Measurements from ENCODE around the gene TWIST1. TPM values are rescaled to one million over a fixed set of nuclear protein-coding genes. Genes with fewer than 3 reads are reported as not detected.

Gene TWIST1
- total RNA-seq, 2 experiments from 2014 or later = not detected

DNA sequence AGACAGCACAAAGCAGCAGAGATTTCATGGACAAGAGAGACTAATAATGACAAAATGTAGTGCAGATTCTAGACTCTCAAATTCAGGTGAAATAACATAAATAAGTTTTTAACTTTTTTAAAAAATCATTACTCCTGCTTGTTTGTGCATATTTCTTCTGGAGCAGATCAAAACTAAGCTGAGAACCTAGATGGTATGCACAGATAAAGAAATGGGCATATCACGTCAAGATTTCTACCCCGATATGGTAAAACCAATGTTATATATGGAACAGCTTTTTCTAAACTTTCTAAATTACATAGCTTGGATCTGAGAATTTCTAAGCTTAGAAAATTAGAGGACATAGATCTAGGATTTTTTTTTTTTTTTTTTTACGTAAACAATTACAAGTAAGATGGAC is 18.2 kb downstream of the TWIST1 start:
- CTCF ChIA-PET (ENCODE audit: unreplicated experiment) = no interaction called here
- Histone ChIP-seq H3K4me2 (ENCODE audit: low read length) (no peak overlapping the region), H3K27ac (ENCODE audit: low read depth, low read length, poor library complexity, severe bottlenecking) (no peak overlapping the region), H3K36me3 (ENCODE audit: insufficient read depth, low read length) (no peaks in the 10 kb centered on the region), H3K9me2 (ENCODE audit: insufficient read depth, low read length) (no peaks in the 10 kb centered on the region), H4K20me1 (ENCODE audit: insufficient read depth, low read length) (no peaks in the 10 kb centered on the region), H2AFZ (ENCODE audit: low read length) (no peak overlapping the region), H3K4me1 (ENCODE audit: insufficient read depth, low read length, poor library complexity, severe bottlenecking) (no peaks in the 10 kb centered on the region), H3K79me2 (ENCODE audit: insufficient read depth, low read depth, low read length) (no peaks in the 10 kb centered on the region), H3K9me3 (ENCODE audit: low read length) (no peaks in the 10 kb centered on the region), H3K4me3 (ENCODE audit: low read depth, low read length, poor library complexity, severe bottlenecking) (no peak overlapping the region)
- TF ChIP-seq, protein P1, sequence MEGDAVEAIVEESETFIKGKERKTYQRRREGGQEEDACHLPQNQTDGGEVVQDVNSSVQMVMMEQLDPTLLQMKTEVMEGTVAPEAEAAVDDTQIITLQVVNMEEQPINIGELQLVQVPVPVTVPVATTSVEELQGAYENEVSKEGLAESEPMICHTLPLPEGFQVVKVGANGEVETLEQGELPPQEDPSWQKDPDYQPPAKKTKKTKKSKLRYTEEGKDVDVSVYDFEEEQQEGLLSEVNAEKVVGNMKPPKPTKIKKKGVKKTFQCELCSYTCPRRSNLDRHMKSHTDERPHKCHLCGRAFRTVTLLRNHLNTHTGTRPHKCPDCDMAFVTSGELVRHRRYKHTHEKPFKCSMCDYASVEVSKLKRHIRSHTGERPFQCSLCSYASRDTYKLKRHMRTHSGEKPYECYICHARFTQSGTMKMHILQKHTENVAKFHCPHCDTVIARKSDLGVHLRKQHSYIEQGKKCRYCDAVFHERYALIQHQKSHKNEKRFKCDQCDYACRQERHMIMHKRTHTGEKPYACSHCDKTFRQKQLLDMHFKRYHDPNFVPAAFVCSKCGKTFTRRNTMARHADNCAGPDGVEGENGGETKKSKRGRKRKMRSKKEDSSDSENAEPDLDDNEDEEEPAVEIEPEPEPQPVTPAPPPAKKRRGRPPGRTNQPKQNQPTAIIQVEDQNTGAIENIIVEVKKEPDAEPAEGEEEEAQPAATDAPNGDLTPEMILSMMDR (conservative IDR thresholded peaks at IDR 0.05; ENCODE audit: low read length) = no peak
- no peak for TF ChIP-seq EZH2phosphoT487 (IDR thresholded peaks at IDR 0.05; ENCODE audit: borderline replicate concordance, low read depth, low read length)
- intact Hi-C loops (cut with micrococcal nuclease; ENCODE audit: unreplicated experiment) = no loop called here
- POLR2A ChIA-PET = interaction anchor here (0.7 kb wide), 1 partner anchor 402 kb away, joined by 3 read pairs; no protein-coding TSS in a partner anchor
- DNase-seq (ENCODE audit: low spot score) = no peak
- no TSS peak for BruUV-seq (replicated peaks)

DNA sequence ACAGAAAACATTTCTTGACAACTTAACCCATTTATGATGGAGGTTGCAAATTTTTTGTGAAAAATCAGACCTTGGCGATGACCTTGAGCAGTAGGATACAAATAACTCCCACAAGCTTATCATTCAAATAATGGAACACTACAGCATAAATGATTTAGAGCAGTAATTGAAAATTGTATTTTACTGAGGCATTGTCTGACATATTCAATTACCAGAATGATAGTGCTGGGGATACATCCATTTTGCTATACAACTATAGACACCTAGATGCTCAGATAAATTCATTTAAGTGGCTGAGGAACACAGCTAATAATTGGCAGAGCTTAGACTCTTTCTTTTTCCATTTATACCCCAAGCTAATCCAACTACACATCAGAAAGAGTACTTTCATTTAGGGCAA is 18.9 kb downstream of the TWIST1 start:
- BruUV-seq (replicated peaks) = no TSS peak
- no peaks in the 10 kb centered on the region for H3K9me2 ChIP-seq (ENCODE audit: insufficient read depth, low read length)
- no peaks in the 10 kb centered on the region for H3K36me3 ChIP-seq (ENCODE audit: insufficient read depth, low read length)
- no peak overlapping the region for H3K4me2 ChIP-seq (ENCODE audit: low read length)
- POLR2A ChIA-PET = interaction anchor here (0.7 to 0.9 kb wide), 2 partner anchors 57 to 323 kb away, joined by 3 read pairs; no protein-coding TSS in a partner anchor
- no peak overlapping the region for H3K4me3 ChIP-seq (ENCODE audit: low read depth, low read length, poor library complexity, severe bottlenecking)
- H3K79me2 ChIP-seq (ENCODE audit: insufficient read depth, low read depth, low read length) = no peaks in the 10 kb centered on the region
- H3K9me3 ChIP-seq (ENCODE audit: low read length) = no peaks in the 10 kb centered on the region
- H3K4me1 ChIP-seq (ENCODE audit: insufficient read depth, low read length, poor library complexity, severe bottlenecking) = no peaks in the 10 kb centered on the region
- DNase-seq (ENCODE audit: low spot score) = no peak
- H3K27ac ChIP-seq (ENCODE audit: low read depth, low read length, poor library complexity, severe bottlenecking) = no peak overlapping the region
- CTCF ChIA-PET (ENCODE audit: unreplicated experiment) = no interaction called here
- no peaks in the 10 kb centered on the region for H4K20me1 ChIP-seq (ENCODE audit: insufficient read depth, low read length)
- TF ChIP-seq, protein P1 (conservative IDR thresholded peaks at IDR 0.05; ENCODE audit: low read length) = no peak
- TF ChIP-seq EZH2phosphoT487 (IDR thresholded peaks at IDR 0.05; ENCODE audit: borderline replicate concordance, low read depth, low read length) = no peak
- intact Hi-C loops (cut with micrococcal nuclease; ENCODE audit: unreplicated experiment) = no loop called here
- H2AFZ ChIP-seq (ENCODE audit: low read length) = no peak overlapping the region

DNA sequence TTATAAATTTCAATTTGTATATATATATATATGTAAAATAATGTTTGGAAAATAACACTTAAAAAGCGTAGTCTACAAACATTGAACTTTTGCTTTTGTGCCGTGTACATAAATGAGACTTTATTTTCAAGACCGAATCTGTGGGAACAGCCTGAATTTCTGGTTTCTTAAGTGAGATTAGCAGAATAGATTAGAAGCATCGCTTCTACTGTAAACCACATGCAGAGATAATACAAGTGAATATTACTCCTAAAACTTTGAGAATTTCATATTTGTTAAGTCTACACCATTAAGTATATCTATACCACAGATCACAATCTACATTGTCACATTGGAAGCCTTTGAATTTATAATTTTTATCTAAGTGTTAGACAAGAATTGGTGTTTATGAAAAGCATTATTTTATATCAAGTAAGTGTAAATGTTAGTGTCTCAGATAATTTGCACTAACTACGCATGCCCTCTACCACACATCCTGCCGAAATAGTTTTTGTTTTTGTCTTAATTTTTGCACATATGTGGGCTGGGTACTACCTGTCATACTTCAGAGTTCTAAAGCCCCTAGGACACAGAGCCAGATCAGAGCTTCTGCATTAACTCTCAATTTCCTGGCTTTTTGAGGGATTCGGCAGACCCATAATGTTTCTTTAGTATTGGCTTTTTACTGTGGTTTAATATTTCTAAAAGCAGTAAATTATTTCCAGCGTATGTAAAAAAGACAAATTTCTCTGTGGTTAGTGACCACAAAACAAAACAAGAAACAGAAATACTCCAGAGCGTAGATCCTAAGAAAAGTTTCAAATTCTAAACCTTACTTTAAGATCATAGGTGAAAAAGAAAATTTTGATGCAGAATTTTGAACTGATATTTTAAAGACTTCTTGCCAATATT is 20.0 kb downstream of the TWIST1 start:
- TF ChIP-seq, protein P1 (conservative IDR thresholded peaks at IDR 0.05; ENCODE audit: low read length) = no peak
- no peak for TF ChIP-seq EZH2phosphoT487 (IDR thresholded peaks at IDR 0.05; ENCODE audit: borderline replicate concordance, low read depth, low read length)
- Histone ChIP-seq H3K9me2 (ENCODE audit: insufficient read depth, low read length) (no peaks in the 10 kb centered on the region), H3K4me1 (ENCODE audit: insufficient read depth, low read length, poor library complexity, severe bottlenecking) (no peaks in the 10 kb centered on the region), H4K20me1 (ENCODE audit: insufficient read depth, low read length) (no peaks in the 10 kb centered on the region), H3K4me3 (ENCODE audit: low read depth, low read length, poor library complexity, severe bottlenecking) (no peak overlapping the region), H3K27ac (ENCODE audit: low read depth, low read length, poor library complexity, severe bottlenecking) (no peak overlapping the region), H3K79me2 (ENCODE audit: insufficient read depth, low read depth, low read length) (no peaks in the 10 kb centered on the region), H3K36me3 (ENCODE audit: insufficient read depth, low read length) (no peaks in the 10 kb centered on the region), H2AFZ (ENCODE audit: low read length) (no peak overlapping the region), H3K4me2 (ENCODE audit: low read length) (no peak overlapping the region), H3K9me3 (ENCODE audit: low read length) (no peaks in the 10 kb centered on the region)
- intact Hi-C loops (cut with micrococcal nuclease; ENCODE audit: unreplicated experiment) = no loop called here
- BruUV-seq (replicated peaks) = no TSS peak
- POLR2A ChIA-PET = interaction anchor here (0.7 to 1.3 kb wide), 4 partner anchors 8 to 324 kb away, joined by 3 to 4 read pairs (median 3); no protein-coding TSS in a partner anchor
- CTCF ChIA-PET (ENCODE audit: unreplicated experiment) = no interaction called here
- no peak for DNase-seq (ENCODE audit: low spot score)

Measured in OCI-LY7 (cell line).